NCI-H1417 treated with DMSO at 0.1 percent for 48 hours (cell line): ENCODE data around the gene SERPINB10.
A peak's percentile ranks its signal among the peaks of the same experiment; 100 is the strongest.

Experiments
- DNase-seq: peaks from one replicate; lab custom pipeline; 2025; lab: John Stamatoyannopoulos, UW

SERPINB10 gene, protein sequence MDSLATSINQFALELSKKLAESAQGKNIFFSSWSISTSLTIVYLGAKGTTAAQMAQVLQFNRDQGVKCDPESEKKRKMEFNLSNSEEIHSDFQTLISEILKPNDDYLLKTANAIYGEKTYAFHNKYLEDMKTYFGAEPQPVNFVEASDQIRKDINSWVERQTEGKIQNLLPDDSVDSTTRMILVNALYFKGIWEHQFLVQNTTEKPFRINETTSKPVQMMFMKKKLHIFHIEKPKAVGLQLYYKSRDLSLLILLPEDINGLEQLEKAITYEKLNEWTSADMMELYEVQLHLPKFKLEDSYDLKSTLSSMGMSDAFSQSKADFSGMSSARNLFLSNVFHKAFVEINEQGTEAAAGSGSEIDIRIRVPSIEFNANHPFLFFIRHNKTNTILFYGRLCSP

DNA sequence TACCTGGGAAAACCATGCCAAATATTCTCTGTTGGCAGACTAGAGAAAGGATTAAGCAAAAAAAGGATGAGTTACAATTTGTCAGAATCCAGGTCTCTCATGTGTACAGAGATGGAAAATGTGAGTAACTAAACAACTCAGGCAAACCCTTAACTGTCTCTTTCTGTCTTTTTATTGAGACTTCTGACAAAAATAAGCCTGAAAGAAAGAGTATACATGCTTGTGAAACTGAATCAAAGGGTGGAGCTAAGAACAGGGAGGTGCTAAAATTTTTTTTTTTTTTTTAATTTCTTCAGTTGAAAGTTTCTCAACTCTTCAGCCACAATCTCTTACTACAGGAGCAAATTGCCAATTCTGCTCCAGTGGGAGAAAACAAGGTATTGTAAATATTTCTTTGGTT, at the start of gene SERPINB10:
Gene SERPINB10 (plus strand): TSS at position 295 of the 400 bp plus-strand sequence. CDS start 7,553 bp downstream, outside the sequence.
- no peak for DNase-seq

DNA sequence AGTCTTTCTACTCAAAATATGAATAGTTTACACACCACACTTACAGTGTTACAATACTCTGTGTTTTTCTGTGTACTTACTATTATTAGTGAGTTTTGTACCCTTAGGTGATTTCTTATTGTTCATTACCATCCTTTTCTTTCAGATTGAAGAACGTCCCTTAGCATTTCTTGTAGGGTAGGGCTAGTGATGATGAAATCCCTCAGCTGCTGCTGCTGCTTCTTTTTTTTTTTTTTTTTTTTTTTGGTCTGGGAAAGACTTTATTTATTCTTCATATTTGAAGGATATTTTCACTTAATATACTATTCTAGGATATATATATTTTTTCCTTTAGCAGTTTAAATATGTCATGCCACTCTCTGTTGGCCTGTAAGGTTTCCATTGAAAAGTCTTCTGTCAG, 49.3 kb upstream of the SERPINB10 start:
- no peak for DNase-seq

DNA sequence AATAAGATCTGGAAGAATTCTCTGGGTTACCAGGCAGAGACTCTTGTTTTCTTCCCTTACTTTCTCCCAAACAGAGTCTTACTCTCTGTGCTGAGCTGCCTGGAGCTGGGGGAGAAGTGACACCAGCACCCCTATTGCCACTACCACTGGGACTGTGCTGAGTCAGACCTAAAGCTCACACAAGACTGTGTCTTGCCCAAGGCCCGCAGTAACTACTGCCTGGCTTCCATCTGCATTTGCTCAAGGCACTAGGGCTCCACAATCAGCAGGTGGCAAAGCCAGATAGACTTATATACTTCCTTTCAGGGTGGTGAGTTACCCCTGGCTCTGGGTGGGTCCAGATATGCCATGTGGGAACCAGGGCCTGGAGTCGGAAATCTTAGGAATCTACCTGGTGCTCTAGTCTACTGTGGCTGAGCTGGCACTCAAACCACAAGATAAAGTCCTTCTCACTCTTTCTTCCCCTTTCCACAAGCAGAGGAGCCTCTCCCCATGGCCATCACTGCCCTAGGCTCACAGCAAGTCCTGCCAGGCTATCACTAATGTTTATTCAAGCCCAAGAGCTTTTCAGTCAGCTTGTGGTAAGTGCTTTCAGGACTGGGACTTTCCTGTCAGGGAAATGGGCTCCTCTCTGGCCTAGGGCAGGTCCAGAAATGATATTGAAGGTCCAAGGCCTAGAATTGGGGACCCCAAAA, 47.8 kb upstream of the SERPINB10 start:
- no peak for DNase-seq

DNA sequence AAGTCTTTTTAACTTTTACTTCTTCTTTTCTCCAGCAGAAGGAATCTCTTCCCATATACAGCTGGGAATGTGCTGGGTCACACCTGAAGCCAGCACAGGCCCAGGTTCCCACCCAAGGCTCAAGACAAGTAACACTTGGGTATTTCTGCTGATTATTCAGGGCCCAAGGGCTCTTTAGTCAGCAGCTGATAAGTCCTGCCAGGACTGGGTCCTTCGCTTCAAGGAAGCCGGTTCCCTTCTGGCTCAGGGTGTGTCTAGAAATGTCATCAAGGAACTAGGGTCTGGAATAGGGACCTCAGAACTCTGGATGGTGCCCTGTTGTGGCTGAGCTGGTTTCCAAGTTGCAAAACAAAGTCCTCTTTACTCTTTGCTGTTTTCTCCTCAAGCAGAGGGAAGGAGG, 47.2 kb upstream of the SERPINB10 start:
- no peak for DNase-seq

DNA sequence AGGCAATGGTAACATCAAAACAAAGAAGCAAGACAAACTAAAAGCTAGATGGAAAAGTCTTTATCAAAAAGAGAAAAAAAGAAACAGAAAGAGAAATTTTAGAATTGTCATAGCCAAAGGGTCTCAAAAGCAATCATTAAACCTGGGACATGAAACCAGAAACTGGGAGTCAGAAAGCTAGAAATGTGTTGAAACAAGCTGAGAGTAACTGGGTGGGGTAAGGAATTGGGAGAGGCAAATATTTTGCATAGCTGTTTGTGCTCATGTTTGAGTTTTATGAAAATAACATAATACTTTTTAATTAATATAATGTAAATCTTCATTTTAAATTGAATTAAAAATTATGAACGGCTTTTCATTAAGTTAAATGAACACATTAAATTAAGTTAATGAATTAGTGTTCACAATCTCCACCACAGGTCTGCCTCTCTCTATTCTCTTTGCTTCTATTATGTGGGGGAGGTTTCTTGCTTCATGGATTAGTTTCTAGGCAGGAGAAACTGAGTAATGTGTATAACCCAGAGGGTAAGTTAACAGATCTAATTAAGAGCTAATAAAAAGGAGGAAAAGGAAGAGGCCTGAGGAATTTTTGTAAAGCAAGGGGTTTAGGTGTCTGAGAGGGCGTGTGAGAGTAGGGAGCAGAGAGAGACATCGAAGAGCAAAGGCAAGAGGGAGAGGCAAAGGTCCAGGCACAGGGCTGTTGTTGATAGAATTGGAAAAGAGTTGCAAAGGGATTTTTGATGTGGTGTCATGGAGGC, 40.2 kb upstream of the SERPINB10 start:
- no peak for DNase-seq

DNA sequence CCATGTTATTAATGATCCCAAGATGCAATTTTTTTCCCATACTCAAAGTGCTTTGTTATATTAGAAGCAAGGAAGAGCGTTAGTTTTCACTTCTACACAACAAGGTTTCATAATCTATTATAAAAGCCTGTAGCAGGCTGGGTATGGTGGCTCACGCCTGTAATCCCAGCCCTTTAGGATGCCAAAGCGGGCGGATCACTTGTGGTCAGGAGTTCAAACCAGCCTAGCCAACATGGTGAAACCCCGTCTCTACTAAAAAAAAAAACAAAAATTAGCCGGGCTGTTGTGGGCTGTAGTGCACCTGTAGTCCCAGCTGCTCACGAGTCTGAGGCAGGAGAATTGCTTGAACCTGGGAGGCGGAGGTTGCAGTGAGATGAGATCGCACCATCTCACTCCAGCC, 39.2 kb upstream of the SERPINB10 start:
- DNase-seq, result no peak

DNA sequence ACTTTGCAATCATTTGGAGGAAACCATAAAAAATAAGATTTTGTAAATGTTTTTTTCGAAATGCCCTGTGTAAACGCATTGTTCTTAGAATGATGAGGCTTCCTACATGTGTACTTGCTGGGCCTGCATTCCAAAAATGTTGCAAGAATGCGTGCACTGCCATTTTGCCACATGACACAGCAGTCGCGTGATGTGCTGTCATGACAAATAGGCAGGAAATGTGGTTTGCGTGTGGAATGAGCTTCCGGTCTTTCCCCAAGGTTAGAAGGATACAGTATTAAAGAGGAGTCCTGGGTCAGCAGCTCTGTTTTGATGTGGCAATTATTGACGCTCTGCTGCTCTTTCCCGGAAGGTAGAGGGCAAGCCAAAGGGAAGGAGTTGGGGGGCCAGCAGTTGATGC, 38.4 kb upstream of the SERPINB10 start:
- DNase-seq, result no peak

DNA sequence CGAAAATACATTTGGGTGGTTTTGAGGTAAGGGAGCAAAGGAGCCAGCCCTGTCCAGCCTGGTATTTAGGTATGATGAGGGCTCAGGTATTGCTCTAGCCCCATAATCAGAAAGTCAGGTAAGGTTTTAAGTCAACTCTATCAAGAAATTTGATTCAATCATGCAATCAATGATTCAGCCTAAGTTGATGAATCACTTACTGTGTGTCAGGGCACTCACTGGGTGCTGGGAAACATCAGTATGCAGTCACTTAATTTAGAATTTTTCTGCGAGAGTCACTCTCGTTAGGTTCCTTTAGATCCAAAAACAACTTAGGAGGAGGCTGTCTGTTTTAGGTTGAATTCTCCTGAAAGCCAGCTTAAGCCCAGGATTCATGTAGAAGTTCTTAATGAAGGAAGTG, 37.9 kb upstream of the SERPINB10 start:
- DNase-seq, result no peak

DNA sequence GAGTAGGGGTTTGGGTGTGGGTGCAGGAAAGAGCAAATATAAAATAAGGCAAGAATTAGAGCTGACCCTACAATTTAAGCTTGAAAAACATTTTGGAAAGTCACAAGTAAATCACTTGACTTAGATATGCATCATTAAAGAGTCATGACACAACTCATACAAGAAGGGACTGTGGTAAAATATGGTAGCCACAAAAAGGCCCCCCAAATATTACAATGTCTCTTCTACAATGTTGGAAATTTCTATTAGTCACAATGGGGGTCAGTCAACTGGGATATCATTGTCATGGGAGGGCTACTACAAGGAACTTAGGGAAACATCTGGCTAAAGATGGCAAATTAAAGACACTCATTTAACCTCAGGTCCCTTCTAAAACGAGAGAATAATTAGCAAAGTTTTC, 35.9 kb upstream of the SERPINB10 start:
- no peak for DNase-seq

DNA sequence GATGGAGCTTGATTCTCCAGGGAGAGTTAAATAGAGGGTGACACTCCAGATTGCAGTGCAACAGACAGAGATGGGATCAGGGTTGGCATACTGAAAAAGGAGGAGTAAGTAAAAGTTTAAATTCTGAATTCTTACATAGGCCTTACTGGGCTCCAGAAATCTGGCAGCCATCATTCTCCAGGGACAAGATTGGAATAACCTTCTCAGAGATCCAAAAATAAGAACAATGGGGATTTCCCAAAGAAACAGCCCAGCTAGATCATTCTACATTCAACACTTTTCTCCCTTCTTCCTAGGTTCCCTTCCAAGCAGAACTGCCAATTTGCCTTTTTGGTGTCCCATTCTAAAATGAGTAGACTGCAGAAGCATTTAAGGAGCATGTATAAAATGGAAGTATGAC, 35.2 kb upstream of the SERPINB10 start:
- no peak for DNase-seq

DNA sequence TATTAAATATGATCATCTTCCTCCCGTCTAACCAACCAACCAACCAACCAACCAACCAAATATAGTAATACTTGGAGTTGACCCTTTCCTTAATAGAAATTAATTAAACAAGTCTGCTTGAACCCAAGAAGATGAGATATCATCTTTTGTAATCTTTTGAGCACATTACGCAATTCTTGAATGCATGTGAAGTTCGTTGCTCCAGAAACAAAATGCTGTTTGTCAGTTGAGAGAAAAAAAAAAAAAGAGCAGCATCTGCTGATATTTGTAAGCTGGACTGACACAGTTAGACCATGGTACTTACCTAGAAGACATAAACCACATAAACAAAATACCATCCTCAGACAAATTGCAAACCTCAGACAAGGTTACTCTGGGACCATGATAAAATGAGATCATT, 29.4 kb upstream of the SERPINB10 start:
- DNase-seq, result no peak

DNA sequence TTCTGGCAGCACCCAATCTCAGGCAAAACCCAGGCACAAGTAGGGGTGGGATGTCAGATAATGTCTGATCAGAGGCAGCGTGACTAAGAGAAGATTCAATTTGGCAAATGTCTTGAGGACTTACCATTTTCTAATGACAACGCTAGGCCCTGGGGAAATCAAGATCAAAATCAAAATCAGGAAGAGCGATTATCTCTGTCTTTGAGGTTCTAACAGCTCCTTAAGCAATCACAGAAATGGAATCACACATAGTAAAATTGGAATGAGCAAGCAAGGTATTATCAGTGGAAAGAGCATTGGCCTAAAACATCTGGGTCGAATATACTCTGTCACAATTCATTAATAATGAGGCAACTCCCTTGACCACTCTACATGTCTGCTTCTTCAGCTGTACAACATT, 28.8 kb upstream of the SERPINB10 start:
- DNase-seq, result no peak

DNA sequence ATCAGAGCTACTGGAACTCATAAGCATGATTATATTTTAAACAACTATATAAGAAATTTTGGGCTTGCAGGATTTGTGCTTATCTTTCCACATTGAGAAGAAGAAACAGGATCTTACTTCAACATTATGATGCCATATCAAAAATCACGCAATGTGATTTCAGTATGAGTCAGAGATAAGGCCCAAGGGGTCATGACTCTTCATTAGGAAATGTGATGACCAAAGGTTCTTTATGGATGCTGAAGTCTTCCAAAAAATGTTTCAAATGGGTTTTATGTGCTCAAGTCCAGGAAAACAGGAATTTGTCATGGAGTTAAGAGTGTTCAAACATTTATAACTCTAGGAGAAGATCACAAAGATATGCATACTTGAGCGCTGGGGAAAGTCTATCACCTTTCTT, 28.0 kb upstream of the SERPINB10 start:
- DNase-seq, result no peak

DNA sequence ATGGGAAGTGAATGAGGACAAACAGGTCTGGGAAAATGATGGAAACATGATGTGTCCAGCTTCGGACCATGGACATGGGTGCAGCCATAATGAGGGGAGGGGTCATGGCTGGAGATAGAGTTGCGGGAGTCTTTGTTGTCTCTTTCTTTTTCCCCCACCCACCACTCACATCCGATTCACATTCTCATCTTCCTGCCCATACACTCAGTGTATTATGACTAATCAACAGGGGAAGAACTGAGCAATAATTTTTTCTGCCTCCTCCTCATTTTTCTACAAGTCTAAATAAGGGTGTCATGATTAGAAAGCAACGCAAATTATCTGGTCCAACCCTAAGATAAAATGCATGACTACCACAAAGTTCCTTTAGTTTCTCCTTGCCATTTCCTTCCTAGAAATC, 25.9 kb upstream of the SERPINB10 start:
- DNase-seq, result no peak

DNA sequence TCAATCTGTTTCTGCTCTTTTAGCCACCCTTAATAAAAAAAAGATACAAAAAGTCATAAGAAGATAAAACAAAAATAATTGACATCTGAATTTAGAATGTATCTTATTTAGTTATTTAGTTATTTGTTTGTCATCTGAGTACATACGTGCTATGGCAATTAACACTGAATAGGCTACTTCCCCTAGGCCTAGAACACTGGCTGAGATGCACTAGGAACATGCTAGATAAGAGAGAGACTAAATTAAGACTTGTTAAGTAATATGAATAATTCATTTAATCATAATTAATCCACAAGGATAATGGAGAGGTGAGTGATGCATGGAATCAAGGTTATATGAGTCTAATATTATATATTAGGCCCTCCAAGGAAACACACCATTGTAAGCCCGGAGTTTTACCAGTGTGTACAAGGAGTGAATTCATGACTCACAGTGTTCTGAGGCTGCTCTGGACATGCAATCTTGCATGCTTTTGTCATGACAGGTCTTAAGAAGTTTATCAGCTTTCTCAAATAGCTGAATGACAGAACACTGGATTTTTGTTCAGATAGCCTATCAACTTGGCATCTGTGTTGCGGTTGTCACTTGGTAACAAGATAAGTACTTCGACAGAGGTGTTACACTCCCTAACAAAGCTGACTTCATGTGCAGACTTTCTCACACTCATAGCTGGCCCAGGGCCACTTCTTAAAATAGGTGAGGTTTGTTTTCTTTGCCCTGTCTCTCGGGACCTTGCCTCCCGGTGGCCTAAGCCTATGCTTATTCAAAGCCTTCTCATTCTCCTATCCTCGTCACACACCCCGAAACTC, 25.2 kb upstream of the SERPINB10 start:
- DNase-seq, result no peak

DNA sequence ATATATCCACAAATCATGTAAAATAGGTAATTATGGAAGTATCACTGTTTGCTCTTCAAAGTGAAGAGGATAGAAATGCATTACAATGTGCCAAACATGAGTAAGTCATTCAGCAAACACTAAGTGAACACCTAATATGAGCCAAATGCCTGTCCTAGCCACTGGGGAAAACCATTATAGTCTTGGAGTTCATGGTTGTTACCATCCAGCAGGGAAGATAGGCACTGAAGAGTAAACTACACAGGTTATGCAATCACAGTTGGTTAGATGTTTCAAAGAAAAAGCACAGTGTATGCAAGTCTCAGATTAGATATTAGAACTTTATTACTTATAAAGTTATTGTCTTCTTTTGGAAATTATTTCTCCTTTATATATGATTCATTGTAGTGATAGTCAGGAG, 24.1 kb upstream of the SERPINB10 start:
- DNase-seq, result no peak

DNA sequence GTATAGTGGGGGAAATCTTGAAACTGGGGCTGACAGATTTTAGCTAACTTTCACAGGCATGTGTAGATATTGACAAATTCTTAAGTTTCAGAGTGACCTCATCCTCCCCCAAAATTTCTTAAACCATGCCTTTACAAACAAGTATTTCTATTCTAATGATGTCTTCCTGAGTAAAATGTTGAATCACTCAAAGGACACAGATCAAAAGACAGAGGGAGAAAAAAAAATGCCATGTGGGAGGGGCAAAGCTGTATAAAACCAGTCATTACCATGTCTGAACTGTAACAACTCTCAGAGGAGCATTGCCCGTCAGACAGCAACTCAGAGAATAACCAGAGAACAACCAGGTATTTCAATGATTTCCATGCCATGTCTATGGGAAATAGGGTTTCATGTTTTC, 20.3 kb upstream of the SERPINB10 start, which contains the start of gene SERPINB2:
Gene SERPINB2 (plus strand): TSS at position 282 of the 400 bp plus-strand sequence. CDS start 3,740 bp downstream, outside the sequence.
- DNase-seq, result no peak

DNA sequence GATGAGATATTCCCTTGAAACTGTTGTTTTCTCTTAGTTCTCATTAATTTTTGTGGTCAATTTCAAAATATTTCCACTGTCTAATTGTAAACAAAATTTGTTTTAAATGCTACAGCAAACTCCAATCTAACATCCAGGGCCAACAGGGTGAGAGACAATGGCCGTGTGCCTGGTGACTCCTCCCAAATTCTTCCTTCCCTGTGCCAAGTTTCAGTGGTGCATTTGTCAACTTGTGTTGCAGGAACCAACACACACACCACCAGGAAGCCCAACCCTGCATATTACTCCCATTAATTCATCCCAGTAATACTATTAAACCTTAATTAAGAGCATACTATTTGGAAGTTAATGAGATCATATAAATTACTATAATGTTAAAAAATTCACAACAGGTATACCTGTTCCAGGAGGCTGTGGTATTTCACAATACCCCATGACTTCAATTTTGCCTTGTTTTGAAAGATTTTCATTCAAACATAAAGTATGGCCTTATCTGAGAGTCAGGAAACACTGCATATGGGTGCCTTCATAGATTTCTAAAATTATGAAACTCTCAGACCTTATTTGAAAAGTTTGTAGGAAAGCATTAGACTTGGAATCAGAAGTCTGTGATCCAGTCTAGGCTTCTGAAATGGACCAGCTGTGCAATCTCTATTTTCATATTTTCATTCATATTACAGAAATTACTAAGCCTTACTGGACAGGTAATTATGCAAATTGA, 19.1 kb upstream of the SERPINB10 start:
- no peak for DNase-seq

DNA sequence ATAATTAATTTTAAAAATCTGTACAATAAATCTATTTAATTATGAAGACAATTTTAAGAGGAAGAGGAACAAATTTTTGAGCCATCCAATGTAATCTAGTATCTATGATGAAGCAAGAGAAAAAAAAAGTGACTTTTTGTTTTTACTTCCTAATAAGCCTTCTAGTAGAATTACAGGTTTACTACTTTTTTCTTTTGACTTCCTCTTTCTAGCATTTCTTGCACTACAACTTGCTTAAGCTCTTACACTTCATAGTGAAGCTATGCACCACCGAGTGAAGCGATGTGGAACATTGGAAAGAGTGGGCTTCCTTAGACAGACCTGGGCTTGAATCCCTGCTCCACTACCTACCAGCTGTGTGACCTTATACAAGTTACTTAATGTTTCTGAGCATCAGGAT, 18.1 kb upstream of the SERPINB10 start:
- no peak for DNase-seq

DNA sequence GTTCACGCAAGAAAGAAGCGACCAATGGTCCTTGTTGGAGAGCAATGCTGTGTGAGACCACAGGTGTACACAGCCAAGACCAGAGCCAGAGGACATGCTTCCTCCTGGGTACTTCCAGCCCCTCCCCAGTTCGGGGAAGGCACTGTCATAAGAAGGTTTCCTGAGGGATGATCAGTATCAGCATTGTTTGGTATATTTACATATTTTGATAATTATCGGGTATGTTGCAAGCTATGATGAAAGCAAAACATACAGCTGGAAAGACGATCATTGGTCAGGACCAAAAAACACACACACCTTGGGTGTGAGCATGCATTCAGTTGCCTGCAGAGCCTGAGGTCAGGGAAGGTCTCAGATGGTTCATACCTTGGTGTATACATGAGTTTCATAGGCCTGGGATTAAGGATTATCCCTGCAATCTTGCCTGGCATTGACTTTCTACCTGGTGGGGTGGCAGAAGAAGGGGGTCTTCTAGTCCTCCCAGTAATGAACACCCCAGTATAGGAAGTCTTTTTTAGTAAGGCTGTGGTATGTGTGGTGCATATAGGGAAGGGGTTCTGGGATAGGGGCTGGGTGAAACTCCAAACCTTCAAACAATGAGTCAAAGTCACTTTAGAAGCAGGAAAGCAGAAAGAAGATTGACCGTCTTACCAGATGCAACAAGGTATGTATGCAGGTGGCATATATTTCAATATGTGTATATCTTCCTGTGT, 17.4 kb upstream of the SERPINB10 start:
- DNase-seq, result no peak

DNA sequence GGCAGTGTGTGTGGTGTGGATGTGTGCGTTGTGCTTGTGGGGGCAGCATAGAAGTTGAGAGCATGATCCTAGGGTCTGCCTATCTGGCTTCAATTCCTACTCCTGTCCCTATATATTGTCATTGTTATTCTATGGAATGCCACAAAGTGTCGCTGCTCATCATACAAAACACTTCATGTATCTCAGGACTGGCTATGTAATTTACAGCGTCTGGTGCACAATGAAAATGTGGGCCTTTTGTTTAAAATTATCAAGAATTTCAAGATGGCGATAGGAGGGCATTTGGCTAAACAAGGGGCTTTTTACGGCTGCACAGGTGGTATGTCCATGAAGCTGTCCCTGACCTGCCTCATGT, 16.8 kb upstream of the SERPINB10 start:
- peak; percentile 21 for DNase-seq
